Tibial artery (tissue), 4 donors: Measurements from ENCODE around the gene EMILIN1.

Experiments used
- DNase-seq, 2 donors: peaks; one replicate each; pipeline ENCODE4 v3.0.0-alpha.2; 2019
- H3K27ac ChIP-seq, 2 donors: fragments of 200-600 bp; sonication (generic) in 1 of 2; 1 replicate in 1 of 2; 2 replicates in 1 of 2; pipeline ENCODE4 v1.5.1; 2018 to 2019; ENCODE audit warnings: mild to moderate bottlenecking in 1 of 2
- H3K27me3 ChIP-seq, 2 donors: fragments of 200-600 bp; sonication (generic) in 1 of 2; one replicate each; pipeline versions ENCODE4 v1.5.1 to v1.6.0; 2016 to 2019
- H3K36me3 ChIP-seq, 3 donors: fragments of 200-600 bp; sonication (generic) in 2 of 3; one replicate each; pipeline ENCODE4 v1.5.1; 2016 to 2019; ENCODE audit warnings: mild to moderate bottlenecking in 2 of 3
- H3K4me1 ChIP-seq, 4 donors: fragments of 200-600 bp; sonication (generic) in 2 of 4; 1 replicate in 3 of 4; 2 replicates in 1 of 4; pipeline ENCODE4 v1.5.1; 2016 to 2019
- H3K4me3 ChIP-seq, 2 donors: fragments of 200-600 bp; sonication (generic) in 1 of 2; 1 replicate in 1 of 2; 2 replicates in 1 of 2; pipeline ENCODE4 v1.5.1; 2018 to 2019; ENCODE audit warnings: mild to moderate bottlenecking in 2 of 2
- H3K9me3 ChIP-seq, 3 donors: fragments of 200-600 bp; sonication (generic) in 1 of 3; one replicate each; pipeline ENCODE4 v1.5.1; 2016 to 2019
- intact Hi-C: fragments of 100-400 bp; cut with DNase I; formaldehyde crosslinking; loops from one replicate; pipeline ENCODE4 v1.15.0; 2023; ENCODE audit warnings: low total_unique reads
- TF ChIP-seq, protein P1 (sequence below), 2 experiments: fragments of 200-600 bp in 1 of 2; fragments of 450-650 bp in 1 of 2; IDR thresholded peaks; one replicate each; pipeline ENCODE4 v1.5.1; 2017 to 2019; ENCODE audit warnings: antibody characterized with exemption in 2 of 2, mild to moderate bottlenecking in 1 of 2, moderate library complexity in 1 of 2

Gene EMILIN1

DNA sequence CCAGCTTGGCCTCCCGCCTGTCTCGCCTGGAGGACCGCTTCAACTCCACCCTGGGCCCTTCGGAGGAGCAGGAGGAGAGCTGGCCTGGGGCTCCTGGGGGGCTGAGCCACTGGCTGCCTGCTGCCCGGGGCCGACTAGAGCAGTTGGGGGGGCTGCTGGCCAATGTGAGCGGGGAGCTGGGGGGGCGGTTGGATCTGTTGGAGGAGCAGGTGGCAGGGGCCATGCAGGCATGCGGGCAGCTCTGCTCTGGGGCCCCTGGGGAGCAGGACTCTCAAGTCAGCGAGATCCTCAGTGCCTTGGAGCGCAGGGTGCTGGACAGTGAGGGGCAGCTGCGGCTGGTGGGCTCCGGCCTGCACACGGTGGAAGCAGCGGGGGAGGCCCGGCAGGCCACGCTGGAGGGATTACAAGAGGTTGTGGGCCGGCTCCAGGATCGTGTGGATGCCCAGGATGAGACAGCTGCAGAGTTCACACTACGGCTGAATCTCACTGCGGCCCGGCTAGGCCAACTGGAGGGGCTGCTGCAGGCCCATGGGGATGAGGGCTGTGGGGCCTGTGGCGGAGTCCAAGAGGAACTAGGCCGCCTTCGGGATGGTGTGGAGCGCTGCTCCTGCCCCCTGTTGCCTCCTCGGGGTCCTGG is 4.5 kb downstream of the EMILIN1 start:
- no peak for DNase-seq
- TF ChIP-seq, protein P1, sequence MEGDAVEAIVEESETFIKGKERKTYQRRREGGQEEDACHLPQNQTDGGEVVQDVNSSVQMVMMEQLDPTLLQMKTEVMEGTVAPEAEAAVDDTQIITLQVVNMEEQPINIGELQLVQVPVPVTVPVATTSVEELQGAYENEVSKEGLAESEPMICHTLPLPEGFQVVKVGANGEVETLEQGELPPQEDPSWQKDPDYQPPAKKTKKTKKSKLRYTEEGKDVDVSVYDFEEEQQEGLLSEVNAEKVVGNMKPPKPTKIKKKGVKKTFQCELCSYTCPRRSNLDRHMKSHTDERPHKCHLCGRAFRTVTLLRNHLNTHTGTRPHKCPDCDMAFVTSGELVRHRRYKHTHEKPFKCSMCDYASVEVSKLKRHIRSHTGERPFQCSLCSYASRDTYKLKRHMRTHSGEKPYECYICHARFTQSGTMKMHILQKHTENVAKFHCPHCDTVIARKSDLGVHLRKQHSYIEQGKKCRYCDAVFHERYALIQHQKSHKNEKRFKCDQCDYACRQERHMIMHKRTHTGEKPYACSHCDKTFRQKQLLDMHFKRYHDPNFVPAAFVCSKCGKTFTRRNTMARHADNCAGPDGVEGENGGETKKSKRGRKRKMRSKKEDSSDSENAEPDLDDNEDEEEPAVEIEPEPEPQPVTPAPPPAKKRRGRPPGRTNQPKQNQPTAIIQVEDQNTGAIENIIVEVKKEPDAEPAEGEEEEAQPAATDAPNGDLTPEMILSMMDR (IDR thresholded peaks at IDR 0.05), result no peak
- H3K4me3 ChIP-seq, result no peak overlapping the region
- intact Hi-C loops, result loop anchor here (5.0 kb wide), 1 partner anchor 51 kb away; the partner anchor contains the start of gene TMEM214
- H3K36me3 ChIP-seq, result peaks cover 10 to 19% (median 18%) of the 10 kb centered on the region in 3 donors
- H3K27ac ChIP-seq, result no peak overlapping the region
- no peaks in the 10 kb centered on the region for H3K27me3 ChIP-seq
- H3K9me3 ChIP-seq, result no peaks in the 10 kb centered on the region
- peaks cover 0 to 68% (median 54%) of the 10 kb centered on the region in 4 donors for H3K4me1 ChIP-seq

DNA sequence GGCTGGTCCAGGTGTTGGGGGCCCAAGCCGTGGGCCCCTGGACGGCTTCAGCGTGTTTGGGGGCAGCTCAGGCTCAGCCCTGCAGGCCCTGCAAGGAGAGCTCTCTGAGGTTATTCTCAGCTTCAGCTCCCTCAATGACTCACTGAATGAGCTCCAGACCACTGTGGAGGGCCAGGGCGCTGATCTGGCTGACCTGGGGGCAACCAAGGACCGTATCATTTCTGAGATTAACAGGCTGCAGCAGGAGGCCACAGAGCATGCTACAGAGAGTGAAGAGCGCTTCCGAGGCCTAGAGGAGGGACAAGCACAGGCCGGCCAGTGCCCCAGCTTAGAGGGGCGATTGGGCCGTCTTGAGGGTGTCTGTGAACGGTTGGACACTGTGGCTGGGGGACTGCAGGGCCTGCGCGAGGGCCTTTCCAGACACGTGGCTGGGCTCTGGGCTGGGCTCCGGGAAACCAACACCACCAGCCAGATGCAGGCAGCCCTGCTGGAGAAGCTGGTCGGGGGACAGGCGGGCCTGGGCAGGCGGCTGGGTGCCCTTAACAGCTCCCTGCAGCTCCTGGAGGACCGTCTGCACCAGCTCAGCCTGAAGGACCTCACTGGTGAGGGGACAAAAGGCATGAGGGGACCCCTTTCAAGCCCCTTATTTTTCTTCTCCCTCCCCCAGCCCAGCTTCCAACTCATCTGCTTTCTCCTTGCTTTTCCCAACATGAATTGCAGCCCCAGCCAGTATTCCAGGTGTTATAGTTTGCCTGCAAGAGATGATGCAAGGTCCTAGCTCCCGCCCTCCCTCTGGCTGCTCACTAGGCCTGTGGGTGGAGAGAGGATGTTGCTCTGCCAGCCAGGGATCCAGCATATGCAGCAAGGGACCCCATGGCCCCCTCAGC is 5.2 kb downstream of the EMILIN1 start:
- Histone ChIP-seq H3K36me3 (peaks cover 10 to 19% (median 18%) of the 10 kb centered on the region in 3 donors), H3K4me3 (no peak overlapping the region), H3K27me3 (no peaks in the 10 kb centered on the region), H3K4me1 (peaks cover 0 to 65% (median 51%) of the 10 kb centered on the region in 4 donors), H3K9me3 (no peaks in the 10 kb centered on the region), H3K27ac (no peak overlapping the region)
- intact Hi-C loops, result loop anchor here (2.0 to 5.0 kb wide), 2 partner anchors 51 to 113 kb away; partner anchors contain the start of genes MAPRE3 and TMEM214
- no peak for DNase-seq
- TF ChIP-seq, protein P1 (IDR thresholded peaks at IDR 0.05), result no peak

DNA sequence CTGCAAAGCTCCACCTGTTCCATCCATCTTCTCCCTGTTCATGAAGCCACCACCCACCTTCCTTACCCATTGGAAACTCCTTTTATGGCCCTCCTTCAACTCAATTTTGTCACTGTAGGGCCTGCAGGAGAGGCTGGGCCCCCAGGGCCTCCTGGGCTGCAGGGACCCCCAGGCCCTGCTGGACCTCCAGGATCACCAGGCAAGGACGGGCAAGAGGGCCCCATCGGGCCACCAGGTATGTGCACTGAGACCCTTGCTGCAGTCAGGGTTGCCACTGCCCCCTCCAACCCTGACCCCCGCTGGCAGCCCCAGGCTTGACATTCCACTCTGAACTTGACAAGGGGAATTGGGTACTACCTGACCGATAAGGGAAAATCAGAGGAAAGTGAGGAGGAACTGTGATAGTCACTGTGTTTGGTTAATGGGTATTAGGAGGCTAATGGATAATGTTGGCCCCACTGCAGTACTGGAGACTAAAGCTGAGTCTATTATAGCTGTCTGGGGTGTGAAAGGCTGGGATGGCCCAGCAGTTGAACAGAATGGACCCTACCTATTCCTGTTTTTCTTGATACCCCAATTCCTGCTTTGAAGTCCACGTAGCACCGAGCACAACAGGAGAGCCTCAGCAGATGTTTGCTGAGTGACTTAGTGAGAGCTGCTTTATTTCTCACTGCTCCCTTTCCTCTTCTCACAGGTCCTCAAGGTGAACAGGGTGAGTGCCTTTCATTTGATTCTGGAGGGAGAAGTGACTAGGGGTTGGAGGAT is 6.1 kb downstream of the EMILIN1 start:
- Histone ChIP-seq H3K27me3 (no peaks in the 10 kb centered on the region), H3K4me1 (peaks cover 0 to 59% (median 49%) of the 10 kb centered on the region in 4 donors), H3K4me3 (no peak overlapping the region), H3K27ac (peak overlapping the region; percentile 91 to 96), H3K9me3 (no peaks in the 10 kb centered on the region), H3K36me3 (peaks cover 10 to 19% (median 18%) of the 10 kb centered on the region in 3 donors)
- no peak for DNase-seq
- TF ChIP-seq, protein P1 (IDR thresholded peaks at IDR 0.05), result no peak
- intact Hi-C loops, result loop anchor here (2.0 to 5.0 kb wide), 3 partner anchors 32 to 114 kb away; partner anchors contain the start of genes AGBL5, MAPRE3 and TMEM214

DNA sequence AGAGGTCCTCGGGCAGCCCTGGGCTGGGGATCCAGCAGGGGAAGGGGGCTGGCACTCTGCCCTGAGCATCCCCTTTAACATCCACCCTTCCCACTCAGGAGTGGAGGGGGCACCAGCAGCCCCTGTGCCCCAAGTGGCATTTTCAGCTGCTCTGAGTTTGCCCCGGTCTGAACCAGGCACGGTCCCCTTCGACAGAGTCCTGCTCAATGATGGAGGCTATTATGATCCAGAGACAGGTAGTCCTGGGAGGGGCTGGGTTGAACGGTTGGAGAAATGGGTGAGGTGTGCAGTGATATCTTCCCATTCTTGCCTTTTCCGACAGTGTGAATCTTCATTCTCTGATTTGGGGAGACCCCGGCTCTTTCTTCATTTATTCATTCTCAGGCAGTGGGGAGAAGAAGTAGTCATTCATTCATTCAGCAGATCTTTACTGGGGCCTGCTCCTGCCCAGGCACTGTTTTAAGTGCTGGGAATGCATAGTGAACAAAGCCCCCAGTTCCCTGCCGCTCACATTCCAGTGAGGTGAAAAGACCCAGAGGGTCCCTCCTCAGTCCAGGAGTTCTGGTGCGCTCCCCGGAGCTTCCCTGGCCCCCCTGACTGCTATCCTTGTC is 6.8 kb downstream of the EMILIN1 start:
- H3K4me3 ChIP-seq, result peak overlapping the region; percentile 63 to 85
- TF ChIP-seq, protein P1 (IDR thresholded peaks at IDR 0.05), result no peak

More for the DNA sequence above, 6.8 kb downstream of the EMILIN1 start:
- intact Hi-C loops, result loop anchor here (2.0 to 5.0 kb wide), 2 partner anchors 33 to 114 kb away; partner anchors contain the start of genes AGBL5 and MAPRE3
- H3K4me1 ChIP-seq, result peaks cover 0 to 53% (median 45%) of the 10 kb centered on the region in 4 donors
- peaks cover 10 to 19% (median 18%) of the 10 kb centered on the region in 3 donors for H3K36me3 ChIP-seq
- DNase-seq, result no peak
- peak overlapping the region; percentile 91 to 96 for H3K27ac ChIP-seq
- H3K27me3 ChIP-seq, result no peaks in the 10 kb centered on the region
- H3K9me3 ChIP-seq, result no peaks in the 10 kb centered on the region
